Neuron (in vitro differentiated cells): ENCODE results near the gene TMEM270.

Source experiments
- H2AFZ ChIP-seq: one replicate; pipeline ENCODE4 v1.6.1; 2013; ENCODE audit warnings: low read depth, mild to moderate bottlenecking, inconsistent platforms, low read length, moderate library complexity
- H3K27me3 ChIP-seq: one replicate; pipeline ENCODE4 v1.6.1; 2013; ENCODE audit warnings: low read length; ENCODE audit not compliant: insufficient read depth
- H3K36me3 ChIP-seq: one replicate; pipeline ENCODE4 v1.6.1; 2013; ENCODE audit warnings: low read length; ENCODE audit not compliant: insufficient read depth
- H3K4me1 ChIP-seq: one replicate; pipeline ENCODE4 v1.6.1; 2013; ENCODE audit warnings: low read length; ENCODE audit not compliant: insufficient read depth
- H3K4me3 ChIP-seq: 2 replicates; pipeline ENCODE4 v1.5.1; 2013; ENCODE audit warnings: mild to moderate bottlenecking, low read length, moderate library complexity
- H3K9me3 ChIP-seq: one replicate; pipeline ENCODE4 v1.6.1; 2013; ENCODE audit warnings: low read length

TMEM270 gene

DNA sequence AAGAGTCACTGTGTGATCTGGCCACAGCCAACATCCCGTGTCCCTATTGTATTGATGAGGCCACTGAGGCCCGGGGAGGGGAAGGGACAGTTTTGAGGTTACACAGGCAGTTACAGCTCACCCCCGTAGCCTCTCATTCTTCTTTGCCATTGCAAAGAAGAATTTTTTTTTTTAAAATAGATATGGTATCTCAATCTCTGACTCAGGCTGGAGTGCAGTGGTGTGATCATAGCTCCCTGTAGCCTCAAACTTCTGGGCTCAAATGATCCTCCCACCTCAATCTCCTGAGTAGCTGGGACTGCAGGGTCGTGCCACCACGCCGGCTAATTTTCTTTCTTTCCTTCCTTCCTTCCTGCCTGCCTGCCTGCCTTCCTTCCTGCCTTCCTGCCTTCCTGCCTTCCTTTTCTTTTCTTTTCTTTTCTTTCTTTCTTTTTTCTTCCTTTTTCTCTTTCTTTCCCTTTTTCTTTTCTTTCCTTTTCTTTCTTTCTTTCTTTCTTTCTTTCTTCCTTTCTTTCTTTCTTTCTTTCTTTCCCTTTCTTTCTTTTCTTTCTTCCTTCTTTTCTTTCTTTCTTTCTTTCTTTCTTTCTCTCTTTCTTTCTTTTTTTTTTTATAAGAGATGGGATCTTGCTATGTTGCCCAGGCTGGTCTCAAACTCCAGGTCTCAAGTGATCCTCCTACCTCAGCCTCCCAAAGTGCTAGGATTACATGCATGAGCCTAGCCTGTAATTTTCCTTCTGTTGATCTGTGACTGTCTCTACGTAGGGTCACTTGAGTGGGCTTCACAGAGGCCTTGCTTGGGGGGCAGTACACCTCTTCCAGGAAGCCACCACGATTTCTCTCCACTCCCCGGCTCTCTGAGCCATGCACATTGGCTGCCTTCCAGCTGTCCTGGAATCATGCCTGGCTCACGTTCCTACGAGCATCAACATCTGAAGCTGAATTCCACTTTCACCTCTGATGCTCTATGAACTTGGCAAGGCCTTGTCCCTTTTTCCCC, 31.3 kb downstream of the TMEM270 start:
- no peaks in the 10 kb centered on the region for H3K27me3 ChIP-seq
- no peaks in the 10 kb centered on the region for H3K9me3 ChIP-seq

DNA sequence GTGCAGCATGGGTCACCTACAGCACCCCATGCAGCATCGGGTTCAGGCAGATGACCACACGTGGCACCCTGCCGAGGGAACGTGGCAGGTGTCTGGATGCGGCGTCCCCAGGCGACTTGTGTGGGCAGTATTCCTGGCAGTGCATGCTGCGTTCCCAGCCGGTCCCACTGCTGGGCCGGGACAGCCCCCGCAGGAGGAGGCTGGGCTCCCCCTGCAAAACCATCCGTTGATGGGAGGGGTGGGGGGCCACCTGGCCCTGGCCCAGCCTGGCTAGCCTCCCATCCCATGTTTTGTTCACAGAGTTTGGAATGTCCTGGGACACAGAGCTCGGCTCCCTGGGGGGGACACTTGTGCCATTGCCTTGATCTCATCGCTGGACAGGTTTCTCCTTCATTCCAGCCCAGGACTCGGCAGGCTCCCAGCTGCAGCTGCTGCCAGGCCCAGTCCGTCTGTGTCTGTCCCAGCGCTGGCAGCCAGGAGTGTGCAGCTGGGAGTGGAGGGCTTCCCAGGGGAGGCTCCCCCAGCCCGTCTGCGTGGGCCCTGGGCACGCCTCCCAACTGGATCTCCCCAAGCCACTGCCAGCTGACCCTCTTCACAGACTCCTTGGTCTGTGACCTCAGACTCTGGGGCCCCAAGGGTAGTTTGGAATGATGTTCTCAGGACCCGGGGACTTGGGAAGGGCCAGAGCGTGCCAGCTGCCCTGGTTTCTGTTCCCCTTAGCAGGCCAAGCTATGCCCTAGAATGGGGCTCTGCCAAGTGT, 32.6 kb downstream of the TMEM270 start:
- no peaks in the 10 kb centered on the region for H3K9me3 ChIP-seq
- no peak overlapping the region for H2AFZ ChIP-seq
- no peaks in the 10 kb centered on the region for H3K36me3 ChIP-seq
- peaks cover 16% of the 10 kb centered on the region for H3K4me1 ChIP-seq
- H3K4me3 ChIP-seq: no peak overlapping the region
- no peaks in the 10 kb centered on the region for H3K27me3 ChIP-seq

More for the DNA sequence above, 31.3 kb downstream of the TMEM270 start:
- Histone ChIP-seq H3K4me1 (peaks cover 16% of the 10 kb centered on the region), H3K4me3 (no peak overlapping the region), H3K36me3 (no peaks in the 10 kb centered on the region), H2AFZ (no peak overlapping the region)

DNA sequence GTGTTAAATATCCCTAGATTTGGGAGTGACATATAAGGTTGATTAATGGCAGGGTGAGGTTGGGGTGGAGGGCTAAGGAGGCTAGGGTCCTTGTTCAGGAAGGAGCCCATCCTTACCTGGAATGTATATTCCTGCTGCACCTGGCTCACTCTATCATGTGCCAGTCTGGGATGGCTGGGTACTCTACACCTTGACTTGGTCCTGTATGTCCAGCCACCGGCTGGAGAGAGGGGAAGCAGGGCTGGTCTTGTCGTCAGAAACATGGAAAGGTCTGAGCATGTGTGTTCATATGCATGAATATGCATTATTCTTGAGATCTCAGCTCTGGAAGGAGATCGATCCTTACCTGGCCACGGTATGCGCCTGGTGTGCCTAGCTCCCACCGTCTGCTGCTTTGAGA, 33.2 kb downstream of the TMEM270 start:
- Histone ChIP-seq H3K4me3 (no peak overlapping the region), H3K27me3 (no peaks in the 10 kb centered on the region), H3K9me3 (no peaks in the 10 kb centered on the region), H3K4me1 (peaks cover 16% of the 10 kb centered on the region), H3K36me3 (no peaks in the 10 kb centered on the region), H2AFZ (no peak overlapping the region)

DNA sequence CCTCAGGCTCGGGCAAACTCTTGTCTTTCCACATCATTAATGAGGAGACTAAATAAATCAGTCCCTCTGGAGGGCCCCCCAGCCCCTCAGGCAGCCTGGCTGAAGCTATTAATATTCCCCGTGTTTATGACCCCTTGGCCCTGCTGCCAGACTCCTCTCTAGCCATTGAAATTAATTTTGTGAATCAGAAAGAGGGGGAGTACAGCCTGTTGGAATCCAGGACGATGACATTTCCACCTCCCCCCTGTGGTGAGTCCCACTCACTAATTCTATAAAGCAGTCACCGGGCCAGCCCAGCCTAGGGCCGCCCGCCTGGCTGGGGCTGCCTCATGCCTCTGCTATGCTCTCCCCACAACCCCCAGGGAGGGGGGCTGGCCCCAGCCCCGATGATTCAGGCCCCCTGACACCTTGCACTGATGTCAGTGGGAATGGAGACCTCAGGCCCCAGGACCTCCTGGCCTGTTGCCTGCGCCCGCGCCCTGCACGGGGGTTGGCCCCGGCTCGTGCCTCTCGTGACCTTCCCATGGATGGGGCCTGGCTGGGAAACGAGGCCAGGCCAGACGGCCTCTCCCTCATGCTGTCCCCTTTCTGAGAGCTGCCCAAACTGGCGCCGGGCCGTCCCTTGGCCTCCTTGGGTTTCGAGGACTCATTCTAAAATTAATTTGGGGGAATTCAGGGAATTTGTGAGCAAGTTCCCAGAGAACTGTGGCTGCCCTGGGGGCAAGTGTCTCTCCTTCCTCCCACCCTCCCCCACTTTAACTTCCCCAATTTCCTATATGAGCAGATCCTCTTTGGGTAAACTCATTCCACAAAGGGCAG, 34.0 kb downstream of the TMEM270 start:
- Histone ChIP-seq H3K27me3 (no peaks in the 10 kb centered on the region), H3K4me1 (peaks cover 16% of the 10 kb centered on the region), H3K36me3 (no peaks in the 10 kb centered on the region), H3K9me3 (no peaks in the 10 kb centered on the region), H2AFZ (no peak overlapping the region), H3K4me3 (no peak overlapping the region)

- Histone ChIP-seq H3K4me3 (no peak overlapping the region), H3K4me1 (peaks cover 16% of the 10 kb centered on the region), H2AFZ (no peak overlapping the region), H3K27me3 (no peaks in the 10 kb centered on the region), H3K9me3 (no peaks in the 10 kb centered on the region), H3K36me3 (no peaks in the 10 kb centered on the region)
Observed at GRCh38 chr7:73895626-73896025, 34.7 kb downstream of the TMEM270 start.

DNA sequence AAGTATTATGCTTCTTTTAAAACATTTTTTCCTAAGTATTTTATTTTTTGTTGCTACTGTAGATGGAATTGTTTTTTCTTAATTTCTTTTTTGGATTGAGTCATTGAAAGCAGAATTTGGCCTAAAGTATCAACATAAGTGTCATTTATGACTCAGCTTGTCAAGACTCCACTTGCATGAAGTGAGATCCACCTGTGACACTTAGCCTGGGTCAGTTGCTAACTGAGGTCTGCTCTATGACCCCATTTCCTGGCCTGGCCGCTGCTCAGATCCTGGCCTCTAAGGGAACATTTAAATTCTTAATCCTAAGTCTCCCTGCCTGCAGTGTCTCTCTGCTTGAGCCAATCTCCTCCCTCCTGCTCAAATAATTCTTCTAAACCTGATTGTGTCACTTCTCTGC, 35.5 kb downstream of the TMEM270 start:
- Histone ChIP-seq H3K4me1 (peaks cover 16% of the 10 kb centered on the region), H3K27me3 (no peaks in the 10 kb centered on the region), H3K36me3 (no peaks in the 10 kb centered on the region), H2AFZ (no peak overlapping the region), H3K4me3 (no peak overlapping the region), H3K9me3 (no peaks in the 10 kb centered on the region)

DNA sequence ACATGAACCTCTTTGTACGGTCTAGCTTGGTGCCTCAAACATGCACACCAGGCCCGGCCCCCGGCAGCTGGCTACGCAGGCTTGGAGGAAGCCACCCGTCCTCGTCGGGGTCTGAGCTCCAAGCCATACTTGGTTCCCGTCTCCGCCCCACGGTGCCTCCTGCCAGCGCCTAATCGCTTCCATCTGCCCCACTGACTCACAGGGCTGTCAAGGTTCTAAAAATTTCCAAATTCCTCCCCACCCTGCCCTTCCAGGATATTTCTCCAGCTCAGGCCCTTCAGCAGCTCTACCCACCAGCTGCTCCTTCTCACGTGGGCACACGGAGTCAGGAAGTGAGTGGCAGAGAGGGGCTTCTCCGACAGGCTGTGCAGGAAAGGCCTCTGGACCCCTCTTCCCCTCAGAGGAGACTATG, 38.8 kb downstream of the TMEM270 start:
- H3K4me3 ChIP-seq: no peak overlapping the region
- no peak overlapping the region for H2AFZ ChIP-seq
- H3K36me3 ChIP-seq: no peaks in the 10 kb centered on the region
- no peaks in the 10 kb centered on the region for H3K9me3 ChIP-seq
- H3K27me3 ChIP-seq: no peaks in the 10 kb centered on the region
- peaks cover 7% of the 10 kb centered on the region for H3K4me1 ChIP-seq

DNA sequence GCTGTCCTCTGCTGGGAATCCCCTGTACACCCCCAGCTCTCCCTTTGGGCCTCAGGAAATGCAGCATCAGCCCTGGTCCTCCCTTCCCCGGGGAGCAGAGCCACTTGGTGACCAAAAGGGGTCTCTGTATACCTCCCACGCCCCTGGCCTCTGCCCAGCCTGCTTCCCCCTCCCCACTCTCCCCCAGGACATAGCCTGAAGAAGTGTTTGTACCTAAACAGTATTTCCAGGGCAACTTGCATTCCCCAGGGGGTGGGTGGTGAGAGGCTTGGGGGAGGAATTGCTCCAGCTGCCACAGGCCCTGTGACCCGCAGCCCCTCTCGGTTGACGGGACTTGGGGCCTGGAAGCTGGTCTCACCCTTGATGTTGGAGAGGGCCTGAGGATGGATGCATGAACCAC, 39.3 kb downstream of the TMEM270 start:
- Histone ChIP-seq H3K36me3 (no peaks in the 10 kb centered on the region), H3K4me3 (no peak overlapping the region), H3K9me3 (no peaks in the 10 kb centered on the region), H3K4me1 (peaks cover 1% of the 10 kb centered on the region), H2AFZ (no peak overlapping the region), H3K27me3 (no peaks in the 10 kb centered on the region)

- H3K4me3 ChIP-seq: no peak overlapping the region
- no peaks in the 10 kb centered on the region for H3K36me3 ChIP-seq
Observed at GRCh38 chr7:73901231-73901822, 40.4 kb downstream of the TMEM270 start.

GRCh38 chr7:73901823-73902597, 41.1 kb downstream of the TMEM270 start:
- H3K4me3 ChIP-seq: no peak overlapping the region
- no peaks in the 10 kb centered on the region for H3K4me1 ChIP-seq
- H3K36me3 ChIP-seq: no peaks in the 10 kb centered on the region
- no peaks in the 10 kb centered on the region for H3K27me3 ChIP-seq
- H2AFZ ChIP-seq: no peak overlapping the region
- H3K9me3 ChIP-seq: no peaks in the 10 kb centered on the region

More at GRCh38 chr7:73901231-73901822, 40.4 kb downstream of the TMEM270 start:
- no peaks in the 10 kb centered on the region for H3K9me3 ChIP-seq
- H3K27me3 ChIP-seq: no peaks in the 10 kb centered on the region
- no peak overlapping the region for H2AFZ ChIP-seq
- no peaks in the 10 kb centered on the region for H3K4me1 ChIP-seq

GRCh38 chr7:73903321-73904218, 42.6 kb downstream of the TMEM270 start:
- H3K4me3 ChIP-seq: no peak overlapping the region
- no peaks in the 10 kb centered on the region for H3K4me1 ChIP-seq
- no peaks in the 10 kb centered on the region for H3K27me3 ChIP-seq
- H3K9me3 ChIP-seq: no peaks in the 10 kb centered on the region
- no peaks in the 10 kb centered on the region for H3K36me3 ChIP-seq
- H2AFZ ChIP-seq: no peak overlapping the region
